ENCODE results near the gene STOML1. TPM values are rescaled to one million over a fixed set of nuclear protein-coding genes. Genes with fewer than 3 reads are reported as not detected.
A peak's percentile ranks its signal among the peaks of the same experiment; 100 is the strongest.

Gene STOML1
- total and polyA plus RNA-seq, 7 experiments from 2014 or later, result 7.5 to 21.3 (median 14.0) TPM

- Mint-ChIP-seq H3K4me1 (peaks cover 4 to 8% (median 7%) of the 10 kb centered on the region in 7 donors), H3K27me3 (peaks cover 0 to 5% (median 0%) of the 10 kb centered on the region in 5 donors), H3K4me3 (no peak overlapping the region), H3K27ac (peak overlapping the region in 4 of 9 donors; percentile 4 to 83 (median 37)), H3K9me3 (no peaks in the 10 kb centered on the region), H3K36me3 (no peaks in the 10 kb centered on the region)
- Histone ChIP-seq H3K27me3 (ENCODE audit: control insufficient read depth in 2 of 2, insufficient read depth in 2 of 2, low read length in 2 of 2) (no peaks in the 10 kb centered on the region), H3K36me3 (ENCODE audit: control insufficient read depth in 2 of 3, insufficient read depth in 3 of 3, low read length in 3 of 3) (no peaks in the 10 kb centered on the region), H3K4me1 (ENCODE audit: control insufficient read depth in 2 of 2, insufficient read depth in 2 of 2, low read length in 2 of 2) (peaks cover 0 to 6% of the 10 kb centered on the region in 2 donors), H3K4me3 (ENCODE audit: low read length) (no peak overlapping the region), H3K9me3 (ENCODE audit: control insufficient read depth in 2 of 3, low read length in 3 of 3) (no peaks in the 10 kb centered on the region), H3K27ac (ENCODE audit: low read depth, low read length) (no peak overlapping the region)
- ChIA-PET CTCF (interaction anchor here (0.5 to 4.1 kb wide), 16 partner anchors 8 to 375 kb away, joined by 3 to 68 read pairs (median 5); partner anchors contain the start of gene PML), POLR2A (interaction anchor here (0.9 to 3.4 kb wide), 2 partner anchors 9 to 14 kb away, joined by 4 to 25 read pairs; no protein-coding TSS in a partner anchor)
- no peak for DNase-seq
- intact Hi-C loops (cut with micrococcal nuclease), result no loop called here
- ATAC-seq, result no peak
These were observed 41.6 kb downstream of the STOML1 start for GRCh38 chr15:73950479-73950830.

- intact Hi-C loops (cut with micrococcal nuclease), result no loop called here
- no peak overlapping the region for H3K27ac ChIP-seq (ENCODE audit: low read depth, low read length)
- Mint-ChIP-seq H3K27ac (no peak overlapping the region), H3K9me3 (no peaks in the 10 kb centered on the region), H3K4me3 (no peak overlapping the region), H3K36me3 (no peaks in the 10 kb centered on the region), H3K4me1 (peaks cover 4 to 12% (median 7%) of the 10 kb centered on the region in 7 donors), H3K27me3 (peaks cover 0 to 5% (median 0%) of the 10 kb centered on the region in 5 donors)
- ATAC-seq (no peak), DNase-seq (no peak)
- H3K27me3 ChIP-seq (ENCODE audit: control insufficient read depth in 2 of 2, insufficient read depth in 2 of 2, low read length in 2 of 2), result no peaks in the 10 kb centered on the region
- ChIA-PET POLR2A (interaction anchor here (1.4 kb wide), 1 partner anchor 16 kb away, joined by 8 read pairs; no protein-coding TSS in a partner anchor), CTCF (interaction anchor here (0.7 to 4.0 kb wide), 6 partner anchors 9 to 1431 kb away, joined by 3 to 68 read pairs (median 4); no protein-coding TSS in a partner anchor)
- no peaks in the 10 kb centered on the region for H3K36me3 ChIP-seq (ENCODE audit: control insufficient read depth in 2 of 3, insufficient read depth in 3 of 3, low read length in 3 of 3)
- no peak overlapping the region for H3K4me3 ChIP-seq (ENCODE audit: low read length)
- no peaks in the 10 kb centered on the region for H3K9me3 ChIP-seq (ENCODE audit: control insufficient read depth in 2 of 3, low read length in 3 of 3)
- H3K4me1 ChIP-seq (ENCODE audit: control insufficient read depth in 2 of 2, insufficient read depth in 2 of 2, low read length in 2 of 2), result peaks cover 0 to 6% of the 10 kb centered on the region in 2 donors
These were observed 42.6 kb downstream of the STOML1 start for GRCh38 chr15:73949496-73949895.

- H3K36me3 ChIP-seq (ENCODE audit: control insufficient read depth in 2 of 3, insufficient read depth in 3 of 3, low read length in 3 of 3), result no peaks in the 10 kb centered on the region
- peaks cover 0 to 5% (median 0%) of the 10 kb centered on the region in 5 donors for H3K27me3 Mint-ChIP-seq
- H3K4me1 ChIP-seq (ENCODE audit: control insufficient read depth in 2 of 2, insufficient read depth in 2 of 2, low read length in 2 of 2), result peaks cover 0 to 6% of the 10 kb centered on the region in 2 donors
- no peak overlapping the region for H3K4me3 ChIP-seq (ENCODE audit: low read length)
- DNase-seq (no peak), ATAC-seq (no peak)
- H3K9me3 Mint-ChIP-seq, result no peaks in the 10 kb centered on the region
- no peaks in the 10 kb centered on the region for H3K36me3 Mint-ChIP-seq
- no peak overlapping the region for H3K27ac ChIP-seq (ENCODE audit: low read depth, low read length)
- H3K27me3 ChIP-seq (ENCODE audit: control insufficient read depth in 2 of 2, insufficient read depth in 2 of 2, low read length in 2 of 2), result no peaks in the 10 kb centered on the region
- H3K4me1 Mint-ChIP-seq, result peaks cover 4 to 12% (median 7%) of the 10 kb centered on the region in 7 donors
- no peak overlapping the region for H3K4me3 Mint-ChIP-seq
- no peaks in the 10 kb centered on the region for H3K9me3 ChIP-seq (ENCODE audit: control insufficient read depth in 2 of 3, low read length in 3 of 3)
- CTCF ChIA-PET, result interaction anchor here (0.6 to 4.0 kb wide), 7 partner anchors 11 to 24 kb away, joined by 3 to 68 read pairs (median 3); no protein-coding TSS in a partner anchor
- POLR2A ChIA-PET, result interaction anchor here (0.6 to 1.4 kb wide), 2 partner anchors 17 to 59 kb away, joined by 3 to 8 read pairs; no protein-coding TSS in a partner anchor
- peak overlapping the region in 1 of 9 donors; percentile 39 for H3K27ac Mint-ChIP-seq
- intact Hi-C loops (cut with micrococcal nuclease), result no loop called here
These were observed 43.1 kb downstream of the STOML1 start for GRCh38 chr15:73948982-73949381.

GRCh38 chr15:73948396-73948795 lies 43.7 kb downstream of the STOML1 start:
- Mint-ChIP-seq H3K27me3 (peaks cover 0 to 5% (median 0%) of the 10 kb centered on the region in 5 donors), H3K4me1 (peaks cover 4 to 12% (median 7%) of the 10 kb centered on the region in 7 donors), H3K36me3 (no peaks in the 10 kb centered on the region), H3K27ac (no peak overlapping the region), H3K4me3 (no peak overlapping the region), H3K9me3 (no peaks in the 10 kb centered on the region)
- POLR2A ChIA-PET, result interaction anchor here (0.6 to 1.4 kb wide), 4 partner anchors 17 to 568 kb away, joined by 3 to 8 read pairs (median 3); no protein-coding TSS in a partner anchor
- CTCF ChIA-PET, result interaction anchor here (0.5 to 4.0 kb wide), 8 partner anchors 11 to 288 kb away, joined by 3 to 68 read pairs (median 4); partner anchors contain the start of gene CCDC33
- intact Hi-C loops (cut with micrococcal nuclease), result no loop called here
- ATAC-seq, result no peak
- DNase-seq, result no peak
- Histone ChIP-seq H3K4me3 (ENCODE audit: low read length) (no peak overlapping the region), H3K4me1 (ENCODE audit: control insufficient read depth in 2 of 2, insufficient read depth in 2 of 2, low read length in 2 of 2) (peaks cover 0 to 6% of the 10 kb centered on the region in 2 donors), H3K27ac (ENCODE audit: low read depth, low read length) (no peak overlapping the region), H3K9me3 (ENCODE audit: control insufficient read depth in 2 of 3, low read length in 3 of 3) (no peaks in the 10 kb centered on the region), H3K36me3 (ENCODE audit: control insufficient read depth in 2 of 3, insufficient read depth in 3 of 3, low read length in 3 of 3) (no peaks in the 10 kb centered on the region), H3K27me3 (ENCODE audit: control insufficient read depth in 2 of 2, insufficient read depth in 2 of 2, low read length in 2 of 2) (no peaks in the 10 kb centered on the region)

- no peaks in the 10 kb centered on the region for H3K9me3 Mint-ChIP-seq
- H3K4me1 ChIP-seq (ENCODE audit: control insufficient read depth in 2 of 2, insufficient read depth in 2 of 2, low read length in 2 of 2), result peaks cover under 1 to 7% of the 10 kb centered on the region in 2 donors
- intact Hi-C loops (cut with micrococcal nuclease), result no loop called here
- ChIA-PET CTCF (interaction anchor here (1.1 to 1.4 kb wide), 2 partner anchors 12 to 13 kb away, joined by 4 to 7 read pairs; no protein-coding TSS in a partner anchor), POLR2A (interaction anchor here (0.6 kb wide), 2 partner anchors 13 to 18 kb away, joined by 3 to 4 read pairs; no protein-coding TSS in a partner anchor)
- ATAC-seq, result no peak
- H3K27me3 ChIP-seq (ENCODE audit: control insufficient read depth in 2 of 2, insufficient read depth in 2 of 2, low read length in 2 of 2), result no peaks in the 10 kb centered on the region
- H3K4me1 Mint-ChIP-seq, result peaks cover 4 to 12% (median 8%) of the 10 kb centered on the region in 7 donors
- H3K36me3 ChIP-seq (ENCODE audit: control insufficient read depth in 2 of 3, insufficient read depth in 3 of 3, low read length in 3 of 3), result no peaks in the 10 kb centered on the region
- H3K27ac Mint-ChIP-seq, result no peak overlapping the region
- H3K9me3 ChIP-seq (ENCODE audit: control insufficient read depth in 2 of 3, low read length in 3 of 3), result no peaks in the 10 kb centered on the region
- no peak overlapping the region for H3K4me3 Mint-ChIP-seq
- no peak for DNase-seq
- H3K27me3 Mint-ChIP-seq, result peaks cover 0 to 9% (median 0%) of the 10 kb centered on the region in 5 donors
- no peak overlapping the region for H3K27ac ChIP-seq (ENCODE audit: low read depth, low read length)
- no peak overlapping the region for H3K4me3 ChIP-seq (ENCODE audit: low read length)
- H3K36me3 Mint-ChIP-seq, result no peaks in the 10 kb centered on the region
These were observed 44.4 kb downstream of the STOML1 start for GRCh38 chr15:73947651-73948050.

- POLR2A ChIA-PET, result no interaction called here
- CTCF ChIA-PET, result interaction anchor here (0.6 kb wide), 1 partner anchor 19 kb away, joined by 3 read pairs; no protein-coding TSS in a partner anchor
- no peaks in the 10 kb centered on the region for H3K36me3 Mint-ChIP-seq
- peaks cover 0 to 12% (median 0%) of the 10 kb centered on the region in 5 donors for H3K27me3 Mint-ChIP-seq
- no peak for DNase-seq
- no peaks in the 10 kb centered on the region for H3K9me3 Mint-ChIP-seq
- H3K36me3 ChIP-seq (ENCODE audit: control insufficient read depth in 2 of 3, insufficient read depth in 3 of 3, low read length in 3 of 3), result no peaks in the 10 kb centered on the region
- no peaks in the 10 kb centered on the region for H3K9me3 ChIP-seq (ENCODE audit: control insufficient read depth in 2 of 3, low read length in 3 of 3)
- H3K27me3 ChIP-seq (ENCODE audit: control insufficient read depth in 2 of 2, insufficient read depth in 2 of 2, low read length in 2 of 2), result no peaks in the 10 kb centered on the region
- peaks cover 8 to 15% of the 10 kb centered on the region in 2 donors for H3K4me1 ChIP-seq (ENCODE audit: control insufficient read depth in 2 of 2, insufficient read depth in 2 of 2, low read length in 2 of 2)
- peaks cover 11 to 16% (median 13%) of the 10 kb centered on the region in 7 donors for H3K4me1 Mint-ChIP-seq
- ATAC-seq, result no peak
- H3K27ac Mint-ChIP-seq, result peak overlapping the region in 2 of 9 donors; percentile 8 to 23
- H3K4me3 ChIP-seq (ENCODE audit: low read length), result no peak overlapping the region
- H3K27ac ChIP-seq (ENCODE audit: low read depth, low read length), result no peak overlapping the region
- no peak overlapping the region for H3K4me3 Mint-ChIP-seq
- intact Hi-C loops (cut with micrococcal nuclease), result no loop called here
These were observed 45.2 kb downstream of the STOML1 start for GRCh38 chr15:73946795-73947370.
